Measurements from ENCODE around the gene GPS1. TPM values are rescaled to one million over a fixed set of nuclear protein-coding genes. Genes with fewer than 3 reads are reported as not detected.

Gene GPS1
- total and polyA plus RNA-seq, 4 donors = 53.9 to 66.3 (median 58.8) TPM

- H3K27ac ChIP-seq (ENCODE audit: low read depth in 1 of 2, low read length in 2 of 2) = no peak overlapping the region
- no peaks in the 10 kb centered on the region for H3K9me3 ChIP-seq (ENCODE audit: control insufficient read depth in 4 of 4, low read length in 3 of 4)
- no peak overlapping the region for H3K4me3 ChIP-seq (ENCODE audit: low read depth in 1 of 3, low read length in 3 of 3)
- TF ChIP-seq GABPA (IDR thresholded peaks at IDR 0.05 in 1 of 2, conservative IDR thresholded peaks at IDR 0.05 in 1 of 2) (no peak), MAX (IDR thresholded peaks at IDR 0.05) (no peak), REST (IDR thresholded peaks at IDR 0.05) (no peak), JUND (IDR thresholded peaks at IDR 0.05) (peak in 1 of 2 donors; percentile 30), SP1 (IDR thresholded peaks at IDR 0.05) (no peak), YY1 (IDR thresholded peaks at IDR 0.05) (no peak), FOXA1 (IDR thresholded peaks at IDR 0.05) (no peak), RAD21 (IDR thresholded peaks at IDR 0.05) (peak in 1 of 2 donors; percentile 3), TAF1 (conservative IDR thresholded peaks at IDR 0.05) (no peak)
- H3K27me3 ChIP-seq (ENCODE audit: control insufficient read depth in 4 of 4, insufficient read depth in 4 of 4, low read length in 3 of 4) = no peaks in the 10 kb centered on the region
- peaks cover 17 to 24% (median 22%) of the 10 kb centered on the region in 4 donors for H3K36me3 ChIP-seq (ENCODE audit: control insufficient read depth in 4 of 4, insufficient read depth in 3 of 4, low read depth in 1 of 4, low read length in 3 of 4)
- WGBS = 61% methylated on average over 21 of the region's 21 CpGs
- H3K9ac ChIP-seq (ENCODE audit: low read depth in 1 of 2, low read length in 2 of 2) = no peak overlapping the region
- peaks cover 0 to 7% (median 0%) of the 10 kb centered on the region in 4 donors for H3K4me1 ChIP-seq (ENCODE audit: control insufficient read depth in 4 of 4, insufficient read depth in 4 of 4, low read length in 3 of 4)
- no peak for DNase-seq (ENCODE audit: low spot score)
These were observed 25.3 kb downstream of the GPS1 start for GRCh38 chr17:82076785-82077591.

- Histone ChIP-seq H3K27me3 (ENCODE audit: control insufficient read depth in 4 of 4, insufficient read depth in 4 of 4, low read length in 3 of 4) (no peaks in the 10 kb centered on the region), H3K9me3 (ENCODE audit: control insufficient read depth in 4 of 4, low read length in 3 of 4) (no peaks in the 10 kb centered on the region), H3K4me1 (ENCODE audit: control insufficient read depth in 4 of 4, insufficient read depth in 4 of 4, low read length in 3 of 4) (peaks cover 0 to 7% (median 2%) of the 10 kb centered on the region in 4 donors), H3K9ac (ENCODE audit: low read depth in 1 of 2, low read length in 2 of 2) (no peak overlapping the region), H3K27ac (ENCODE audit: low read depth in 1 of 2, low read length in 2 of 2) (no peak overlapping the region), H3K4me3 (ENCODE audit: low read depth in 1 of 3, low read length in 3 of 3) (no peak overlapping the region), H3K36me3 (ENCODE audit: control insufficient read depth in 4 of 4, insufficient read depth in 3 of 4, low read depth in 1 of 4, low read length in 3 of 4) (peaks cover 19 to 31% (median 30%) of the 10 kb centered on the region in 4 donors)
- 59% methylated on average over 28 of the region's 28 CpGs for WGBS
- no peak for DNase-seq (ENCODE audit: low spot score)
- TF ChIP-seq GABPA (IDR thresholded peaks at IDR 0.05 in 1 of 2, conservative IDR thresholded peaks at IDR 0.05 in 1 of 2) = no peak
- TF ChIP-seq FOXA1 (IDR thresholded peaks at IDR 0.05) = no peak
- no peak for TF ChIP-seq MAX (IDR thresholded peaks at IDR 0.05)
- TF ChIP-seq REST (IDR thresholded peaks at IDR 0.05) = no peak
- TF ChIP-seq CTCF (IDR thresholded peaks at IDR 0.05; ENCODE audit: low read depth, low read length, missing input control) = no peak
- no peak for TF ChIP-seq RXRA (IDR thresholded peaks at IDR 0.05)
- TF ChIP-seq EGR1 (IDR thresholded peaks at IDR 0.05; ENCODE audit: low read depth in 2 of 2) = no peak
- no peak for TF ChIP-seq JUND (IDR thresholded peaks at IDR 0.05)
- TF ChIP-seq FOXA2 (IDR thresholded peaks at IDR 0.05) = no peak
- TF ChIP-seq NR2F2 (IDR thresholded peaks at IDR 0.05) = no peak
- TF ChIP-seq ZBTB33 (IDR thresholded peaks at IDR 0.05) = no peak
- TF ChIP-seq HNF4A (conservative IDR thresholded peaks at IDR 0.05) = no peak
- TF ChIP-seq RAD21 (IDR thresholded peaks at IDR 0.05) = no peak
- TF ChIP-seq HNF4G (IDR thresholded peaks at IDR 0.05) = no peak
- no peak for TF ChIP-seq ATF3 (IDR thresholded peaks at IDR 0.05)
- TF ChIP-seq TAF1 (conservative IDR thresholded peaks at IDR 0.05) = no peak
These were observed 26.1 kb downstream of the GPS1 start for GRCh38 chr17:82077617-82078358.

Data from liver (tissue), 9 donors.